ENCODE measurements around the gene LRRC47. TPM values are rescaled to one million over a fixed set of nuclear protein-coding genes. Genes with fewer than 3 reads are reported as not detected.

Gene LRRC47
- total and polyA plus RNA-seq, 2 of the 8 experiments (the other 6 are each of a cell fraction or from before 2014, with no cell fraction given) = 38.3 to 82.4 TPM

DNA sequence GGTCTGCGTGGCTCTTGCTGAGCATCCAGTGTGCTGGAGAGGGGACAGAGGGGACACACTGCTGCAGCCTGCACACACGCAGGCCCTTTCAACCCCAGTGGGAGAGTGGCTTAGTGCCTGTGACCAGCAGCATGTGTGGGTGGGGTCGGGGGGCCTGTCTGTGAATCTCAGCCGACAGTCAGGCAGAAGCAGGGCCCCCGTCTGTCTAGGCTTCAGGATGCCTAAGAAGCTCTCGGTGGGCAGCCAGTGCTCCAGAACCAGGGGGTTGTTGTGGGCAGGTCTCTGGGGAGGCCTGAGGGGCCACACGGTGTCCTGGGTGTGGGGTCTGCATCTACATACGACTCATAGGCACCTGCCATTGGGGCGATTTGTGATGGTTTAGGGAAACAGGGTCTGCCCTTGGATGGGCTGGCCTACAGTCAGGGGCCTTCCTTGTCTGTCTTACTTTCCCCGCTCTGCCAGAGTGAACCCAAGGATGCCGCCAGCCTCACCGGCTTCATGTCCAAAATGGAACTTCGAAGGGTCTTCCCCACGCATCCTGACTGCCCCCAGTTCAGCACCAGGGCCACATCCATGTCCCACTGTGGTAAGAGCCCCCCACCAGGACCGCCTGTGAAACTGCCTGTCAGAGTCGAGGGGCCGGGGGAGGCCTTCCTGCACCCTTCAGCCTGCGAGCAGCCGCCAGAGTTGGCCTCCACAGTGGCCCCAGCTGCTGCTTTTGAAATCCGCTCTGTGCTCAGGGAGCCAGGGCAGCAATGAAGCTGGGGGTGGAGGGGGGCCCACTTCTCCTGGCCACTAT, 42.4 kb downstream of the LRRC47 start (continued):
- TF ChIP-seq SRF (IDR thresholded peaks at IDR 0.05; ENCODE audit: low read depth, low read length) = no peak
- no peak for TF ChIP-seq TAF7 (optimal IDR thresholded peaks at IDR 0.05; ENCODE audit: borderline replicate concordance, low read depth, low read length)
- TF ChIP-seq RXRA (IDR thresholded peaks at IDR 0.05; ENCODE audit: insufficient read depth, low read depth, low read length) = no peak
- TF ChIP-seq NANOG (IDR thresholded peaks at IDR 0.05; ENCODE audit: insufficient read depth, low read depth, low read length, poor library complexity, severe bottlenecking) = no peak
- no peak for TF ChIP-seq CTBP2 (IDR thresholded peaks at IDR 0.05; ENCODE audit: borderline replicate concordance, insufficient read depth, insufficient read length, low read length)

All from H1 (cell line).